NK-92 (cell line): ENCODE measurements around the gene KASH5.
"Not testable (repeated sequence)": the region's sequence is repeated elsewhere in the genome, so short reads cannot be mapped to it uniquely, and the experiment has no call there.

Source experiments
- DNase-seq: peaks from one replicate; lab custom pipeline; 2025; ENCODE audit not compliant: unreplicated experiment; lab: John Stamatoyannopoulos, UW

Gene KASH5

GRCh38 chr19:49453013-49453756 lies 65.1 kb downstream of the KASH5 start, which contains the start of gene ALDH16A1:
Gene ALDH16A1, plus strand, starts transcription at chr19:49453225. Its CDS starts 107 bp downstream, at chr19:49453332.
- DNase-seq, result peak; percentile 85

- no peak for DNase-seq
Measured at GRCh38 chr19:49453757-49454240, 65.8 kb downstream of the KASH5 start.

GRCh38 chr19:49455773-49456172 lies 67.7 kb downstream of the KASH5 start:
- no peak for DNase-seq

- DNase-seq, result no peak
Measured at GRCh38 chr19:49456326-49456725, 68.3 kb downstream of the KASH5 start.

GRCh38 chr19:49458567-49458903 lies 70.5 kb downstream of the KASH5 start:
- no peak for DNase-seq

GRCh38 chr19:49459388-49459787 lies 71.3 kb downstream of the KASH5 start:
- no peak for DNase-seq

GRCh38 chr19:49461130-49461529 lies 73.1 kb downstream of the KASH5 start:
- DNase-seq, result not testable (repeated sequence)

GRCh38 chr19:49461656-49462055 lies 73.6 kb downstream of the KASH5 start:
- no peak for DNase-seq

GRCh38 chr19:49462492-49462891 lies 74.4 kb downstream of the KASH5 start:
- no peak for DNase-seq

GRCh38 chr19:49463960-49464740 lies 76.1 kb downstream of the KASH5 start:
- DNase-seq, result no peak

GRCh38 chr19:49465371-49465770 lies 77.3 kb downstream of the KASH5 start:
- DNase-seq, result no peak
